NCI-H345 (cell line): ENCODE results near the gene PRSS33.

Source experiments
- DNase-seq: peaks from one replicate; lab custom pipeline; 2025; lab: John Stamatoyannopoulos, UW

The PRSS33 gene

DNA sequence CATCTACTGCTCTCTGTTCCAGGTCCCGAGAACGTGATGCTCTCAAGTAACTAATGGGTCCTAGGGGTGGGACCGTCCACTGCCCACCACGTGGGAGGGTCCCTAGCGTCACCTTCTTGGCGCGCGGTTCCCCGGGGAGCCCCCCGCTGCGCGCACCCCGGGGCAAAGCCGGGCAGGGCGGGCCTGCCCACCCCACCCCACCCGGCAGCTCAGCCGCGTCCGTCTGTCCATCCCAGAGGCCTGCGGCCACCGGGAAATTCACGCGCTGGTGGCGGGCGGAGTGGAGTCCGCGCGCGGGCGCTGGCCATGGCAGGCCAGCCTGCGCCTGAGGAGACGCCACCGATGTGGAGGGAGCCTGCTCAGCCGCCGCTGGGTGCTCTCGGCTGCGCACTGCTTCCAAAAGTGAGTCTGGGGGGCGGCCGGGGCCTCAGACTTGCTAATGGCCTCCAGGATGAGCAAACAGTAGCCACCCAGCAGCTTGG lies 11.4 kb upstream of the PRSS33 start:
- no peak for DNase-seq

- DNase-seq, result no peak
Observed at GRCh38 chr16:2795395-2796143, 8.2 kb upstream of the PRSS33 start.

GRCh38 chr16:2792940-2793339 lies 5.6 kb upstream of the PRSS33 start:
- DNase-seq, result no peak

DNA sequence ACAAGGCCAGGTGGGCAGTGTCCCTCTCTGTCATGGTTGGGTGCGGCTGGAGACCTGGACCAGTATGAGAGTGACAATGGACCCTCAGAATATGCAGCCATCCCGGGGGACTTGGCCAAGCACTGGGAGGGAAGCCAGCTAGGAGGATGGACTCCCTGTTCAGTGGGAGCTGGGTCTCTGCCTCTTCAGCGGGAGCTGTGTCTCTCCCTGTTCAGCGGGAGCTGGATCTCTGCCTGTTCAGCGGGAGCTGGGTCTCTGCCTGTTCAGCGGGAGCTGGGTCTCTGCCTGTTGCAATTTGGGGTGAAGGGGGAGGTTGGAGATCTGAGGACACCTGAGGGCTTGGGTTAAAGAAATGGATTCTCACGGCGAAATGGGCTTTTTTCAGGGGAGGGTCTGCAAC lies 3.8 kb upstream of the PRSS33 start:
- DNase-seq, result no peak

DNA sequence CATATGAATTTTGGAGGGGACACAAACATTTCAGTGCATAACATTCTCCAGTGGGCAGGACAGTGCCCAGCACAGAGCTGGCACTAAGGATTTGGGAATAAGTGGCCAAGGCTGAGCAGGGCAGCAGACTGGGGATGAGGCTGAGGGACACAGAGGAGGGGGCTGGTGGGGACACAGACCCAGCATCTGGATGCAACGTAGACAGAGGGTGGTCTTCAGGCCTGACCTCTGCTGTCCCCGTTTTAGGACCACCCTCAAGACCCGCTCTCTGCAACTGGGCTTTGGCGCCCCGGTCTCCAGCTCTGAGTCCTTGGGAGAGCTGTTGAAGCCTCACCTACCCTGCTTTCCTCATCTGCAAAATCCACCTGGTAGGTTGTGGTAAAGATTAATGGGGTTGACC lies 3.3 kb upstream of the PRSS33 start:
- DNase-seq, result no peak

DNA sequence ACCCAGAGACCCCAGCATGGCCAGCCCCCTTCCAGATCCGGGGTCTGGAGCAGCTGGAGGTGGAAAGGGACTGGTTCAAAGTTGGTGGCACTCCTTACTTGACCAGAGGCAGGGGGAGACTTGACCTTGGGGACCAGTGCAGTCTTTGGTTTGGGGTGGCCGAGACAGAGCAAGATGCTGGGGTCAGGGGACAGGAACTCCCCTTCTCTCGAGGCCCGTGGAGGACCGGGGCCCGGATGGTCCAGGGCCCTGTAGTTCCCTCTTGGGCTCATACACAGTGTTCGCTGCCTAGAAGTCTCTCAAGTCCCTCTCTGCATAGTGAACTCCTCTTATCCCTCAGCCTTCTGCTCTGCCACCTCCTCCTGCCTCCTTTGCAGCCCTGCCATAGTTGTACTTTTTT lies 601 bp upstream of the PRSS33 start:
- no peak for DNase-seq

GRCh38 chr16:2786826-2787151 lies 571 bp downstream of the PRSS33 start:
- DNase-seq, result no peak

- DNase-seq, result no peak
Observed at GRCh38 chr16:2786061-2786825, 1.1 kb downstream of the PRSS33 start.

DNA sequence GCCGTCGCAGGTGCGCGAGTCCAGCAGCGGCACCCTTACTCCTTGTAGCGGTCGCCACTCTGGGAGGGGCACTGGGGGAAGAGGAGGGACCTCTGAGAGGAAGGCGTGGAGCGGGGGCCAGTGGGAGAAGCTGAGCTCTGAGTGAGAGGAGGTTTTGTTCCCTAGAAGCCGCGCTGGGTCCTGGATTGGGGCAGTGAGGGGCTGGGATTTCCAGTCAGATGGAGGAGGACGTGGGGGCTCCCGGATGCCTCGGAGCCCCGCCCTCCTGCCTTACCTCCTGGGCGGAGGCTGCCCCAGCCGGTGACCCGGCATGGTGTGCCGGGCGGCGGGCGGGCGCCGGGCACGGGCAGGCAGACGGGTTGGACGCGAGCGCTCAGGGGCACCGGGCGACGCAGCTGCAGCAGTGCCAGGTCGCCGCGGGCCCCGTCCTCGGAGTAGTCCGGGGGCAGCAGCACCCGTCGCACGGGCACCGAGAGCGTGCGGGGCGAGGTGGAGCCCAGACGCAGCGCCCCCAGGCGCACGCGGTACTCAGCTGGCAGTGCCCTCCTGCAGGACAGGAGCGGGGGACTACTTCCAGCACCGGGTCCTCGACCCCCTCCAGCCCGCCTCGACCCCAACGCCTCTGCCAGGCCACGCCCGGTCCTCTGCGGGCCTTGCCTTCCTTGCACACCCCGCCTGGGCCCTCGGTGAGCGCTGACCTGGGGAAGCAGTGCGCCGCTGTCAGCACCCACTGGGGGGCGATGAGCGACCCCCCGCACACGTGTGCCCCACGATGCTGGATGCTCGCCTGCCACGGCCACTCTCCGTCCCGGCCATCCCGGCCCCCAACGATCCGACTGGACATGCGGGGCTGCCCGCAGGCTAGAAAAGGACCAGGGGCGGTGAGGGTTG lies 2.0 kb downstream of the PRSS33 start:
- DNase-seq, result no peak

- peak; percentile 22 for DNase-seq
Observed at GRCh38 chr16:2784358-2785100, 2.8 kb downstream of the PRSS33 start.

DNA sequence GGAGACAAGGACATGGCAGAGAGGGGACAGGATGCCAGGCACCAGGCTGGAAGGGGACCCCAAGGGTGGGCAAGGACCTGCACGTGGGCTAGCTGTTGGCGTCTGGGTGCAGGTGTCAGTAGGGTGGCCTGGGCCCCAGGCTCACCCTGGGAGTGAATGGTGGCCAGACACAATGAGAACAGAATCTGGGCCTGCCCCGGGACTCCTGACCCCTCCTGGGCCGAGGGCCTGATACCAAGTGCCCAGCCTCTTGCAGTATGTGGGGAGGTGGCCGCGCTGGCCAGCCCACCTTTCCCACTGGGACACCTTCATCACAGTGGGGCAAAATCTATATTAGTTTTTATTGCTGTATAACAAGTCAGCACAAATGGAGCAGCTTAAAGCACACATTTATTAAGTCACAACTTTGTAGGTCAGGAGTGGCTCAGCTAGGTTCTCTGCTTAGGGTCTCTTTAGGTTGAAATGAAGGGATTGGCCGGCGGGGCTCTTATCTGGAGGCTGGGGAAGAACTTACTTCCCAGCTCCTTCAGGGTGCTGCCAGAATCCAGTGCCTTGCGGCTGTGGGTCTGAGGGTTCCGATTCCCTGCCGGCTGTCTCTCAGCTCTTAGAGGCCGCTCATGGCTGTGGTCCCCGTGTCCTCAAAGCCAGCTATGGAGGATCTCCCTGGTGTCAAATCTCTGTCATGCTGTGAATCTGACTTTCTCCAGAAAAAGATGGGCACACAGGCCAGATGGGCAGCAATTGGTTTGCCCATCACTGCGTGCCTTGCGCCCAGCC lies 3.6 kb downstream of the PRSS33 start:
- DNase-seq, result no peak

- DNase-seq, result no peak
Observed at GRCh38 chr16:2782583-2783351, 4.6 kb downstream of the PRSS33 start.

- no peak for DNase-seq
Observed at GRCh38 chr16:2779978-2780898, 7.1 kb downstream of the PRSS33 start.

DNA sequence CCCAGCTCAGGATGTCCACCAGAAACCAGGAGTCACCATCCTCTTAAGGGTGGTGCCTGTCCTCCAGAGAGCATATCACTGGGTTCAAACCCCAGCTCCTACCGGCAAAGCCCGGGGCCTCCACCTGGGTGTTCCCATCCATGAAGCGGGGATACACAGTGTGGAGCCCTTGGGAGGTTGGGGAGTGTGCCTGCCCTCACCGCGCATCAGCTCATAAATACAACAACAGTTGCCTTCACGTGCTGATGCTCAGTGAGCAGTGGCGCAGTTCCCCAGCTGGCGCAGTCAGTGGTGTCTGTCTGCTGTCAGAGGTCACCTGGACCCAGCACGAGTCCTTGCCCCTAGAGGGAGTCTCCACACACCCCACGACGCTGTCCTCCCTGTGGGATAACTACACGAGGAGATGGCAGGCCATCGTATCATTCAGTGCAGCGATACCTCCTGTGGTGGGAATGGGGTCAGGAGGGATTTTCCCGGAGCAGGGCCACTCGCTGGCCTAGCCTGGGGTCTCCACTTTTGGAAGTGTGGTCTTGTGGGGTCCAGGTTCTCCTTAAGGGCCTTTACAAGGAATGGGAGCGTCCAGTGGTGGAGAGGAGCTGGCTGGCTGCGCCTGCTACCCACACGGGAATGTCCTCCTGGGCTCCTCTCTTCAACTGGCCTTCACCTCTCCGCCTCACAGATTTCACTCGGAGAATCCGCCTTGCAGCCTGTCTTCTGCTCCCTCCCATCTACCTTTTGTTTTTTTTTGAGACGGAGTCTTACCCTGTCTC lies 8.0 kb downstream of the PRSS33 start:
- DNase-seq, result no peak

DNA sequence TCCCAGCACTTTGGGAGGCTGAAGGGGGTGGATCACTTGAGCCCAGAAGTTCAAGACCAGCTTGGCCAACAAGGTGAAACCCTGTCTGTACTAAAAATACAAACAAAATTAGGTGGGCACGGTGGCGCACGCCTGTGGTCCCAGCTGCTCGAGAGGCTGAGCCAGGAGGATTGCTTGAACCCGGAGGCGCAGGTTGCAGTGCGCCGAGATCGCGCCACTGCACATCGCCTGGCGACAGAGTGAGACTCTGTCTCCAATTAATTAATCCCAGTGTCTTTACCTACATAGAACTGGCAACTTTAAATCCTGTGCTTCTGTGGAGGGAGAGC lies 8.8 kb downstream of the PRSS33 start:
- DNase-seq, result no peak

DNA sequence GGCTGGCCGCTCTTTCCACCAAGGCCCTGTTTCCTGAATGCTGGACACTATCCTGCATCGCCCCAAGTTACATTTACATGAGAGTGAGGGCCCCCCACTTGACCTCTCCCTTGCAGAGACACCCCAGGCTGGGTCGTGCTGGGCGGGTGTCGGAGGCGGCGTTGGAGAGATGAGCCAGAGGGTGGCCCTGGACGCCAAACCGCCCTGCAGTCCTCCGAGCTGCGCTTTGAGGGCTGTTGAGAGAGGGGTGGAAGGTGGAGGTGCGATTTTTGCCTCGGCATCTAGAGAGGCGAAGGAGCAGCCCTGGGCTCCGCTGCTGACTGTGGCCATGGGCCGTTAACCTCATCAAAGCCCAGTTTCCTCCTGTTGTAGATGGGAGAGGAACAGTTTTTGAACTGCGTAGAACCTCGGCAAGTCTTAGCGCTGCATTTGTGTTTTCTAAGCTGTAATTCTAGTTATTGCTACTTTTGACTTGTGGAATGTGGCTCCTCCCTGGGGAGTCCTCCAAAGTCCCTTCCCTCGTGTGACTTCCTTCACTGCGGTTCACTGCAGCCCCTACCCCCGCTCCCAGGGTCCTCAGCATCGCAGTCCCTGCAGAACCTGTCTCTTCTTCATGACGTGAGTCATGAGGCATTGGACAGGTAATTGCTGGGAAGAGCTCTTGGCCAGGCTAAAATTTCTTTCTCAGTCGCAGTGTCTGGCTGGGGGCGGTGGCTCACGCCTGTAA lies 9.3 kb downstream of the PRSS33 start:
- DNase-seq, result no peak

DNA sequence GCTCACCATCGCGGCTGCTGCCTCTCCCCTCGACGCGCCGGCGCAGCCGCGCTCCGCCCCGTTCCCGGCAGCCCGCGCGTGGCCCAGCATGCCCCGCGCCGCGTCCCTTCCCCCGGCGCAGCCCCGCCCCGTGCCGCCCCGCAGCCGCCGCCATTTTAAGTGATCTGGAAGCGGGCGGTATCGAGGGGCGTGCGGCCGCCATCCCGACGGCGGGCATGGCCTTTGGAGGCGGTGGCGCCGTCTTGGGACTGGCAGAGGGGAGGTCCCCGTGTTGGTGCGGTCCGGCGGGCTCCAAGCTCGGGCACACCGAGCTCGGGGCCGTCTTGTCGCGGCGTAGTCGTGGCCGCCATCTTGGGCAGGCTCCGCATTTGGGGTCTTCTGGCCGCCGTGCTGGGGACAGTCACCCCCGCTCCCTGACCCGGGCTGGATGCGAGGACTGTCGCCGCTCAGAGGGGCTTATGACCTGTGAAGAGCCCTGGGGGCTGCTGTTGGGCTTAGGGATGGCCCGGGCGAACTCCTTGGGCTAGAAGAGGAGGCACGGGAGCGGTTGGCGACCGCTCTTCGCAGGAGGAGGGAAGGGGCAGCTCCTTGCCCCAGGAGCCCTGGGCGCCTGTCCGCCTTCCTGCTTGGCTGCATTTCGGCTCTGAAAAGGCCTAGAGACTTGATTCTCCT lies 10.0 kb downstream of the PRSS33 start, which contains the start of gene ELOB:
TSS of gene ELOB (minus strand) at position 50 of the 672 bp plus-strand sequence. CDS start at position 9, 41 bp downstream.
- peak; percentile 90 for DNase-seq
